ENCODE measurements around the gene ADM2. TPM values are rescaled to one million over a fixed set of nuclear protein-coding genes. Genes with fewer than 3 reads are reported as not detected.

ADM2 gene
- total RNA-seq, 6 donors from 2014 or later = 0.30 to 3.1 (median 1.6) TPM

DNA sequence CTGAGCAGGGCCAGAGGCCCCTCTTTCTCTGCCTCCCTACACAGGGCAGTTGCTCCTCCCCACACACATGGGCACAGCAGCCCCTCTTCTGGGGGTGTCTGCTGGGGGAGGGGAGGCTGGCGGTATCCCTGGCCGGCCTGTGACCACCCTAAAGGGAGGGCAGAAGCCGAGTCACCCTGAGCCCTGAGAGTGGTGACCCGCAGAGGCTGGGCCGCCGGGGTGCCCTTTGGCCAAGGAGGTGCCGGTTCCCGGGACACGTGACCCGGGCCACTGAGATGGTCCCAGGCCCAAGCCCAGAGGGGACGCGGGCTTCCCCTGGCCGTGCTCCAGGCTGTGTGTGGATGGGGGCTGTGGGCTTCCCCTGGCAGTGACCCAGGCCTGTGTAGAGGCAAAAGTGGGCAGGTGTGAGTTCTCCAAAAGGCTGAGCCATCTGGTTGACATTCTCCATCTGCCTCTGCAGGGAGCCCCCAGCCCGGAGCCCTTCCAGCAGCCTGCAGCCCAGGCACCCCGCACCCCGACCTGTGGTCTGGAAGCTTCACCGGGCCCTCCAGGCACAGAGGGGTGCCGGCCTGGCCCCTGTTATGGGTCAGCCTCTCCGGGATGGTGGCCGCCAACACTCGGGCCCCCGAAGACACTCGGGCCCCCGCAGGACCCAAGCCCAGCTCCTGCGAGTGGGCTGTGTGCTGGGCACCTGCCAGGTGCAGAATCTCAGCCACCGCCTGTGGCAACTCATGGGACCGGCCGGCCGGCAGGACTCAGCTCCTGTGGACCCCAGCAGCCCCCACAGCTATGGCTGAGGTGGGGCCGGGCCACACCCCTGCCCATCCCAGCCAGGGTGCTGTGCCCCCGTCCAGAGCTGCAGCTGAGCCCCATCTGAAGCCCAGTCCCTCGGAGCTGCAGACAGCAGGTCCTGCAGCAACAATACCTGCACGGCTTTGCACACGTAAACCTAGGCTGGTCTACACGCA, 1.0 kb downstream of the ADM2 start:
- peaks cover 12 to 17% (median 13%) of the 10 kb centered on the region in 4 donors for H3K4me1 ChIP-seq
- no peaks in the 10 kb centered on the region for H3K36me3 ChIP-seq
- WGBS, 2 donors = 67% methylated on average over 24 of the region's 35 CpGs; no CpG with 5 or more reads in 1 of the 2 donors
- H3K9me3 ChIP-seq = no peaks in the 10 kb centered on the region
- peaks cover 0 to 22% (median 13%) of the 10 kb centered on the region in 4 donors for H3K27me3 ChIP-seq
- DNase-seq = peak in 1 of 2 donors; percentile 80
- no peak overlapping the region for H3K27ac ChIP-seq
- H3K4me3 ChIP-seq = peak overlapping the region; percentile 23 to 64 (median 60)
- TF ChIP-seq EP300 (IDR thresholded peaks at IDR 0.05) (no peak), POLR2AphosphoS5 (IDR thresholded peaks at IDR 0.05) (no peak), POLR2A (IDR thresholded peaks at IDR 0.05) (no peak)
- TF ChIP-seq, protein P1, sequence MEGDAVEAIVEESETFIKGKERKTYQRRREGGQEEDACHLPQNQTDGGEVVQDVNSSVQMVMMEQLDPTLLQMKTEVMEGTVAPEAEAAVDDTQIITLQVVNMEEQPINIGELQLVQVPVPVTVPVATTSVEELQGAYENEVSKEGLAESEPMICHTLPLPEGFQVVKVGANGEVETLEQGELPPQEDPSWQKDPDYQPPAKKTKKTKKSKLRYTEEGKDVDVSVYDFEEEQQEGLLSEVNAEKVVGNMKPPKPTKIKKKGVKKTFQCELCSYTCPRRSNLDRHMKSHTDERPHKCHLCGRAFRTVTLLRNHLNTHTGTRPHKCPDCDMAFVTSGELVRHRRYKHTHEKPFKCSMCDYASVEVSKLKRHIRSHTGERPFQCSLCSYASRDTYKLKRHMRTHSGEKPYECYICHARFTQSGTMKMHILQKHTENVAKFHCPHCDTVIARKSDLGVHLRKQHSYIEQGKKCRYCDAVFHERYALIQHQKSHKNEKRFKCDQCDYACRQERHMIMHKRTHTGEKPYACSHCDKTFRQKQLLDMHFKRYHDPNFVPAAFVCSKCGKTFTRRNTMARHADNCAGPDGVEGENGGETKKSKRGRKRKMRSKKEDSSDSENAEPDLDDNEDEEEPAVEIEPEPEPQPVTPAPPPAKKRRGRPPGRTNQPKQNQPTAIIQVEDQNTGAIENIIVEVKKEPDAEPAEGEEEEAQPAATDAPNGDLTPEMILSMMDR (IDR thresholded peaks at IDR 0.05) = no peak
- no peak for ATAC-seq (ENCODE audit: low FRiP score in 2 of 2)

DNA sequence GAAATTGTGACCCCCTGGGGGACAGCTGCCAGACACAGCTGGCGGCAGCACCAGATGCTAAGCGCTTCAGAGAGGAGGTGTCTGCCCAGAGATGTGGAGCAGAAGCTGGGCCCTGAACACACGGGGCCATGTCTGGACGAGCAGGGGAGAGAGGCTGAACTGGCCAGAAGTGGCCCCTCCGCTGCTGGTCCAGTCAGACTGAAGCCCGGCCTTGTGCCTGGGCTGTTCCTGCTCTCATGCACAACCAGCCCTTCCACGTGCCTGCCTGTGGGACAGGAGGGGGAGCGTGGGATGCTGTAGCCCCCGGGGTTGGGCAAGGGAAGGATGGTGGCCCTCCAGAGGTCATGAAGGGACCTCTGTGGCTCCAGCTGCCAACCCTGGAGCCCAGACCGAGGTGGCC, 1.8 kb downstream of the ADM2 start:
- DNase-seq = no peak
- 81 to 88% methylated on average over 6 to 7 of the region's 10 CpGs for WGBS, 2 donors

DNA sequence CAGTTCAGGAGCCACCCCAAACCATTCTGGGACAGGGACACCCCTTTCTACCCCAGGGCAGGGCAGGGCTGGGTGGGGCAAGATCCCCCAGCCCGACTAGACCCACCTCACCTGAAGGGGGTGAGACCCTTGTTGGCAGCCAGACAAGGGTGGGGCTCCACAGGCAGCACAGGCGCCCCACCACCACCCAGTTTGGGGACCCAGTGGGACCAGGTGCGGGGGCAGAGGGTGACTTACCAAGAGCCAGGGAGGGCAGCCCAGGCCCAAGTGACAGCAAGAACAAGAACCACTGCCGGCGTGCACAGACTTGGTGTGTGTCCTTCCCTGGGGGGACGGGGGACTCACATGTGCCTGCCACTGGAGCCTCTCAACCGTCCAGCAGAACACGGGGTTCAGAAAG, 2.2 kb downstream of the ADM2 start:
- no peak for TF ChIP-seq EP300 (IDR thresholded peaks at IDR 0.05)
- TF ChIP-seq POLR2AphosphoS5 (IDR thresholded peaks at IDR 0.05) = no peak
- TF ChIP-seq, protein P1 (IDR thresholded peaks at IDR 0.05) = no peak
- TF ChIP-seq POLR2A (IDR thresholded peaks at IDR 0.05) = no peak
- H3K4me3 ChIP-seq = no peak overlapping the region
- ATAC-seq (ENCODE audit: low FRiP score in 2 of 2) (no peak), DNase-seq (no peak)
- no peak overlapping the region for H3K27ac ChIP-seq
- H3K36me3 ChIP-seq = no peaks in the 10 kb centered on the region
- H3K27me3 ChIP-seq = peaks cover 0 to 22% (median 13%) of the 10 kb centered on the region in 4 donors
- H3K4me1 ChIP-seq = peaks cover 12 to 17% (median 13%) of the 10 kb centered on the region in 4 donors
- H3K9me3 ChIP-seq = no peaks in the 10 kb centered on the region
- WGBS, 2 donors = 96% methylated on average over 8 of the region's 8 CpGs; no CpG with 5 or more reads in 1 of the 2 donors

More for the DNA sequence above, 1.8 kb downstream of the ADM2 start:
- no peaks in the 10 kb centered on the region for H3K9me3 ChIP-seq
- ATAC-seq (ENCODE audit: low FRiP score in 2 of 2) = no peak
- H3K4me3 ChIP-seq = no peak overlapping the region
- no peak overlapping the region for H3K27ac ChIP-seq
- no peak for TF ChIP-seq POLR2AphosphoS5 (IDR thresholded peaks at IDR 0.05)
- no peak for TF ChIP-seq EP300 (IDR thresholded peaks at IDR 0.05)
- TF ChIP-seq POLR2A (IDR thresholded peaks at IDR 0.05) = no peak
- peaks cover 12 to 17% (median 13%) of the 10 kb centered on the region in 4 donors for H3K4me1 ChIP-seq
- peaks cover 0 to 22% (median 13%) of the 10 kb centered on the region in 4 donors for H3K27me3 ChIP-seq
- H3K36me3 ChIP-seq = no peaks in the 10 kb centered on the region

DNA sequence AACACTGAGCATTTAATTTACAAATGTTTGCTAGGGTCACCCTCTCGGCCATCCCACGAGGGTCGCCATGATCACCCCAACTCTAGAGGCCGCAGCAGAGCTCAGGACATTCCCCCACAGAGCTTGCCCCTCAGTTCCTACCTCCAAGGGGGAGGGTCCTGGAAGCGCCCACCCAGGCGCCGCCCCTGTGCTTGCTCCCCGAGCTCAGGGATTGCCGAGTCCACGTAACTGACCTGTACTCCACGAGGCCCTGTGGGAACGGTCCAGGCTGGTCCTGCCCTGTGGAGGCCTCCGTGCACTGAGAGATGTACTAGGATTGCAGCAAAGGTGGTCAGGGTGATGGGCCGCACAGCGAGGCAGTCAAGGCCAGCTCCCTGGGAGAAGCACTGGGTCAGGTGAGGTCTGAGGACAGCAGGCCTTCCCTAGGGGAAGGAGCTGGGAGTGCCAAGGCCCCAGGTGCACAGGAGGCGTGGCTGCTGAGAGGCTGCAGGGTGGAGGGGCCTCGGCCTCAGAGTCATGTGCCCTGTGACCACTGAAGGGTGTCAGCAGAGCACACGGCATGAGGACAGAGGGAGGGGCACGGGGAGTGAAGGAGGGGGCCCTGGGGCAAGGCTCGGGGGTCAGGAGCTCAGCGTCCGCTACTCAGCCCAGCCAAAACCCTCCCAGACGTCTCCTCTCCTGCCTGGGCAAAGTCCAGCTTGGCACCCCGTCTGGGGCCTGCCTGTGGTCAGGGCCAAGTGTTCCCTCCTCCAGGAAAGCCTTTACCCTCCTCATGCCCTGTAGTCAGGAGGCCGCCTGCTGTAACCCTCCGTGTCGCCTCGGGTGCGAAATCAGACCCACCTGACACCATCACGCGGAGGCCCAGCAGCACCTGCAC, 2.9 kb downstream of the ADM2 start:
- H3K36me3 ChIP-seq = no peaks in the 10 kb centered on the region
- no peak overlapping the region for H3K4me3 ChIP-seq
- H3K4me1 ChIP-seq = peaks cover 12 to 17% (median 13%) of the 10 kb centered on the region in 4 donors
- peaks cover 0 to 22% (median 13%) of the 10 kb centered on the region in 4 donors for H3K27me3 ChIP-seq
- 81 to 82% methylated on average over 24 to 29 of the region's 31 CpGs for WGBS, 2 donors
- H3K27ac ChIP-seq = no peak overlapping the region
- no peaks in the 10 kb centered on the region for H3K9me3 ChIP-seq
- TF ChIP-seq, protein P1 (IDR thresholded peaks at IDR 0.05) = no peak
- no peak for TF ChIP-seq EP300 (IDR thresholded peaks at IDR 0.05)
- no peak for TF ChIP-seq POLR2AphosphoS5 (IDR thresholded peaks at IDR 0.05)
- no peak for TF ChIP-seq POLR2A (IDR thresholded peaks at IDR 0.05)
- ATAC-seq (ENCODE audit: low FRiP score in 2 of 2) = peak in 1 of 2 donors; percentile 20
- DNase-seq = peak in 1 of 2 donors; percentile 76

Measured in upper lobe of left lung (tissue), 6 donors.